DND-41 (cell line): ENCODE measurements around the gene ALDH1A2.

ENCODE experiments used
- EZH2 ChIP-seq: IDR thresholded peaks from 3 replicates; pipeline ENCODE4 v1.6.1; 2012; ENCODE audit warnings: borderline replicate concordance, low read depth, mild to moderate bottlenecking, moderate library complexity, low read length, inconsistent platforms; ENCODE audit not compliant: severe bottlenecking
- TF ChIP-seq, protein P1 (sequence below): IDR thresholded peaks from 2 replicates; pipeline ENCODE4 v1.5.1; 2012; ENCODE audit warnings: borderline replicate concordance, low read length, moderate library complexity, mild to moderate bottlenecking; ENCODE audit not compliant: poor library complexity, severe bottlenecking; ENCODE audit errors: extremely low read depth

DNA sequence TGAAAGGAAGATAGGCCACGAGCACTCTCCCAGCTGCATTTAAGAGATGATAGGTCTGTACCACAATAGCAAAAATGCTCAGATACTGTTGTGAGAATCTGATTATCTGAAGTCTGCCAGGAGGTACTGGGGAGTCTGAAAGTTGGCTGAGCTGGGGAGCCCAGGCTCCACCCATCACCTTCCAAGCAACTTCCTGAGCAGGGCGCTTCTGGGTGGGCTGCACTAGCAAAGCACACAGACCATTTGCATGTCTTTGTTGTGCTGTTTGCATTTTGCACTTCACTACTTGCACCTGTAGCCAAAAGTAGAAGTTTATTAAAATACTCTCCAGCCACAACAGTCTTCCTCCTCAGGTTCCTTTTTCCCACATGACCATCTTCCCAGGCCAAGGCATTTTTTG lies 133.2 kb downstream of the ALDH1A2 start:
- TF ChIP-seq, protein P1, sequence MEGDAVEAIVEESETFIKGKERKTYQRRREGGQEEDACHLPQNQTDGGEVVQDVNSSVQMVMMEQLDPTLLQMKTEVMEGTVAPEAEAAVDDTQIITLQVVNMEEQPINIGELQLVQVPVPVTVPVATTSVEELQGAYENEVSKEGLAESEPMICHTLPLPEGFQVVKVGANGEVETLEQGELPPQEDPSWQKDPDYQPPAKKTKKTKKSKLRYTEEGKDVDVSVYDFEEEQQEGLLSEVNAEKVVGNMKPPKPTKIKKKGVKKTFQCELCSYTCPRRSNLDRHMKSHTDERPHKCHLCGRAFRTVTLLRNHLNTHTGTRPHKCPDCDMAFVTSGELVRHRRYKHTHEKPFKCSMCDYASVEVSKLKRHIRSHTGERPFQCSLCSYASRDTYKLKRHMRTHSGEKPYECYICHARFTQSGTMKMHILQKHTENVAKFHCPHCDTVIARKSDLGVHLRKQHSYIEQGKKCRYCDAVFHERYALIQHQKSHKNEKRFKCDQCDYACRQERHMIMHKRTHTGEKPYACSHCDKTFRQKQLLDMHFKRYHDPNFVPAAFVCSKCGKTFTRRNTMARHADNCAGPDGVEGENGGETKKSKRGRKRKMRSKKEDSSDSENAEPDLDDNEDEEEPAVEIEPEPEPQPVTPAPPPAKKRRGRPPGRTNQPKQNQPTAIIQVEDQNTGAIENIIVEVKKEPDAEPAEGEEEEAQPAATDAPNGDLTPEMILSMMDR, result no peak
- TF ChIP-seq EZH2, result no peak
